ENCODE results near the gene DIAPH2. TPM values are rescaled to one million over a fixed set of nuclear protein-coding genes. Genes with fewer than 3 reads are reported as not detected.

Gene DIAPH2
- polyA plus RNA-seq, 3 donors, result 7.7 to 10.0 (median 8.4) TPM

DNA sequence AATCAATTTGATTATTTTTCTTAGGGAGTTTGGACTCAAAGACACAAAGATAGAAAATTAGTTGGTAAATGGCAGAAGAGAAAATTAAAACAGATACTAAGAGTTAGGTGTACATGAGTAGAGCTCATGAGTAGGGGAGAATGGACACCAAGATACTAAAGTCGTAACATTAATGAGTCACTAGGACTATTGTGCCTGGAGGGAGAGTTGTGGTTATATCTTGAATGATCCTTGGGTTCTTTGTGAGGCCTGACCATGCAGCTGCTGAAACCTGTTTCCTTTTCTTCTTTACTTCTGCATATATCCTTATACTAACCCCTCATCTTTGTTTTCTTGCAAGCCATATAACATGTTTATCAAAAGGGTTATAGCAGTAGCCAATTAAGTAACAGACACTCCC is 731.8 kb downstream of the DIAPH2 start:
- no peak for DNase-seq (ENCODE audit: low read depth in 3 of 3, low spot score in 2 of 3)

DNA sequence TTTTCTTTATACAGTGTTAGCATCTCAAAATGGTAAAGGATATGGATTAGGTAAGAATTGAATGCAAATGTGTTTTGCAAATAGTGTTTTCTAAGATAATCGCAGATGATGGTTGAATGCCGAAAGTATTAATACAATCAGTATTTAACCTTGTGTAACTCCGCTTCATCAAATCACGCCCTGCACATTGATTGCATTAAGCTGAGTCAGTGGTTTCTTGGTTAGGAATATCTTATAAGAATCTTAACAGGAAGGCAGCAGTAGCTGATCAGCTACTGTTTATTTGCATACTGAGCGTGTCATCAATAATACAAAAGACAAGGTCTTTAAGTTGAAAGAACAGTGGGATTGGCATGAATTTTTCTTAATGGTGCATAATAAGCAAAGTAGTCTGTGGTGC is 744.5 kb downstream of the DIAPH2 start:
- no peak for DNase-seq (ENCODE audit: low read depth in 3 of 3, low spot score in 2 of 3)

DNA sequence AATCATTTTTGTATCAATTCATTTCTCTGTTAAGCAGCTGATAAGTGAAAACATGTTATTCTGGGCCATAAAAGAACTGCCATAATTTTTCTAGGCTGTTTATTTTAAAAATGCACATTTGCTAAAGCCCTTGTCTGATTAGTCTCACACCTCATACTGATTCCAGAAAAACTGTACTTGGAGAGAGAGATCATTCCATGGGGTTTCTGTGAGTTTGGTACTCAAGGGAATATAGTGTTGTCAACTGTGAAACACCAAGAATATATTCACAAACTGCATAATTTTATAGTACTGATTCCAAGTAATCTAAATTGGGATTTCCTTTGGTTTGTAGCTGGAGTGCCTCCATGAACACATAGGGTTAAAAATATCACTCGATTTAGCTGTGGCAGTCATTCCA is 746.6 kb downstream of the DIAPH2 start:
- DNase-seq (ENCODE audit: low read depth in 3 of 3, low spot score in 2 of 3), result no peak

DNA sequence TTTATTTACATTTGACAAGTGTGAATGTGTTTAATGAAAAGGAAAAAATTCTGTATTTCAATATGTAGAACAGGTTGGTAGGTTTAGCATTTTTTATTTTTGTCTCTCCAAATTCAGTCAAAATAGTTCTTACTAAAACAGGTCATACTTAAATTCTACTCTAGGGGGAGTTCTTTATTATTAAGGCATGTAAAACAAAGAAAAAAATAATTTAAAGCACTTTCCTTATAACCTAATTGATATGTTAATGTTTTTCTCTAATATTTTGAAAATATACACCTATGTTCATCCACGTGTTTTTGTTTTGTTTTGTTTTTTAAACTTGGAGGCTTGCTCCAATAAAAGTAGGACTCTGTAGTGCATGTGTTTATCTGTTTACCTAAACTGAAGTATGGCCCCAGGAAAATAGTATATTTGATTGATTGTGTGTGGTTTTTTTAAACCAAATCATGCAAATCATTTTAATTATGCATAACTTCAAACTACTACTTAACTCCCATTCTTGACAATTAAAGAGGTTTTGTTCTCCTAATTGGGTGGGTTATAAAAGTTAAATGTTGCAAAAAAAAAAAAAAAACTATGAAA is 761.7 kb downstream of the DIAPH2 start:
- no peak for DNase-seq (ENCODE audit: low read depth in 3 of 3, low spot score in 2 of 3)

DNA sequence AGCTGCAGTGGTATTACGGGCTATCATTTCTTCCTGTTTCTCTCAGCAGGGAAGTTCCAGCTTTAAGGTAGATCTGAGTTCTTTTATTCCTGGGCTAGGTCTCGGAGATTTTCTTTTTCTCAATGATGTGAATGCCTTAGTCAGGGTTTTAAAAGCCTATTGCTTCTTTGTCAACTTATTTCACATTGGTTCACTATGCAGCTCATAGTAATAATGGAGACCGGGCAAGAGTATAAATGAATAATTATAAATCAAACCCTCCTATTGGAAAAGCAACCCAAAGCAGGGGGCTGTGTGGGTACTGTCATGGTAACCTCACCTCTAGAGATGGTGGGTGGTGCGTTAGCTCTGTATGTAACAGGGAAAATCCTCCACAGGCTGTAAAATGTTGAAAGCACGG is 762.7 kb downstream of the DIAPH2 start:
- DNase-seq (ENCODE audit: low read depth in 3 of 3, low spot score in 2 of 3), result no peak

DNA sequence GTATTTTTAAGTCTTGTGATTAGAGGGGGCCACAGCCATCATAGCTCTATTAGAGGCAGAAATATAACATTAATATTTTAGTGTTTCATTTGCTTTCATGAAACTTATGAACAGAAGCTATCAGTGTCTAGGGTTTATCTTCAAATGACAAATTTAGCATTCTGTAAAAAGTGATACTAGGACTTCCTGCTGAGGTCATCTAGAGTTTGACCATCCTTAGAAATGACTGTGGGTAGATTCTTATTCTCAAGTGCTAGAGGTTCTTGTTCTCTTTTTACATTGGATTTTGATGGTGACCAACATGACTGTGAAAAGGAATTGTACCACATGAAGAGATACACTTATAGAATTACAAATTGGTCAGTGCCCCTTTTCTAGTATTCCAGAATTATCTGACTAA is 767.6 kb downstream of the DIAPH2 start:
- DNase-seq (ENCODE audit: low read depth in 3 of 3, low spot score in 2 of 3), result no peak

DNA sequence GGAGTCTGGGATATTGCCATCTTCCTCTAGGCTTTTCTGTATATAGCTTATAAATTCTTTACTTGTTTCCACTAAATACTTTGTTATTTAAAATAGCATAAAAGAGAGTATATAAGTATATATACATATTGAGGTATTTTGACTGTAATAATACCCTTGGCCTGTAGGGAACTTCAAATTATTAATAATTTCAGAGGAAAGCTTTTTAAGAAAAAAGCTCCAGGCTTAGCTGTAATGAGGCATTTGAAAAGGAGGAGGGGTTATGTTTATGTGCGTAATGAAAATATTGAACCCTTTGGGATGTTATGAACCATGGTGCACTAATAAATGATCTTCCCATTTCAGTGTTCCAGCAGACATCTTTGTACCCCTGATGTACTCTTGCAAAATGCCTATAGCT is 777.1 kb downstream of the DIAPH2 start:
- no peak for DNase-seq (ENCODE audit: low read depth in 3 of 3, low spot score in 2 of 3)

DNA sequence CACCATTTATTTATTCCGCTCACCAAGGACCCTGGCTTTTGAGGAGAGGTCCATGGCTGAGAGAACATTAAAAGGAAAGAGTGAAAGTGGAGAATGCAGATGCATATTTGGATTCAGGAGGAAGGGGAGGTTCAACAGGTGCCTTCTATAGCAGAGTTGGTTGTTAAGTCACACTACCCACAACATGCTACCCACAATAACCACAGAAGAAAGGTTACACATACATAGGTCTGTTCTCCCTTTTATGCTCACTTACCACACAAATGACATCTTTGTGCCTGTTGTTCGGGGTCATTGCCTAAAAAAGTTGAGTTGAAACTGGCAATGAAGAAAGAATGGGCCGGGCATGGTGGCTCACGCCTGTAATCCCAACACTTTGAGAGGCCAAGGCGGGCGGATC is 786.4 kb downstream of the DIAPH2 start:
- no peak for DNase-seq (ENCODE audit: low read depth in 3 of 3, low spot score in 2 of 3)

DNA sequence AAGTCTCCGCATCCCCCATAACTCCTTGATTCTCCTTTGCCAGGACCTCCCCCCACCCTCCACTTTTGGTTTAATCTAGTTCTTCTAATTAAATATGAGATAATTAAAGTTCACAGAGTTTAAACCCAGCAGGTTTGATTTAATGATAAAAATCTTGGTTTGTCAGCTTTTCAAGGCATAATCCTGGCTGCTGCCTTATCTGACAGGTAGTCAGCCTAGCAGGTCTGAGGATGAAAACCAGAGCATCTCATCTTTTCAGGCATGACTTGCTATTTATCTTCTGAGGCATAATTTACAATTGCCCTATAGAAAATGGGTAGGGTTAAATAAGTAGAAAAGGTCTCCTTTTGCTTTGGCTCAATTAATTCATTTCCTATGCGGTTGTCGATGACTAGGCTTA is 790.3 kb downstream of the DIAPH2 start:
- no peak for DNase-seq (ENCODE audit: low read depth in 3 of 3, low spot score in 2 of 3)

DNA sequence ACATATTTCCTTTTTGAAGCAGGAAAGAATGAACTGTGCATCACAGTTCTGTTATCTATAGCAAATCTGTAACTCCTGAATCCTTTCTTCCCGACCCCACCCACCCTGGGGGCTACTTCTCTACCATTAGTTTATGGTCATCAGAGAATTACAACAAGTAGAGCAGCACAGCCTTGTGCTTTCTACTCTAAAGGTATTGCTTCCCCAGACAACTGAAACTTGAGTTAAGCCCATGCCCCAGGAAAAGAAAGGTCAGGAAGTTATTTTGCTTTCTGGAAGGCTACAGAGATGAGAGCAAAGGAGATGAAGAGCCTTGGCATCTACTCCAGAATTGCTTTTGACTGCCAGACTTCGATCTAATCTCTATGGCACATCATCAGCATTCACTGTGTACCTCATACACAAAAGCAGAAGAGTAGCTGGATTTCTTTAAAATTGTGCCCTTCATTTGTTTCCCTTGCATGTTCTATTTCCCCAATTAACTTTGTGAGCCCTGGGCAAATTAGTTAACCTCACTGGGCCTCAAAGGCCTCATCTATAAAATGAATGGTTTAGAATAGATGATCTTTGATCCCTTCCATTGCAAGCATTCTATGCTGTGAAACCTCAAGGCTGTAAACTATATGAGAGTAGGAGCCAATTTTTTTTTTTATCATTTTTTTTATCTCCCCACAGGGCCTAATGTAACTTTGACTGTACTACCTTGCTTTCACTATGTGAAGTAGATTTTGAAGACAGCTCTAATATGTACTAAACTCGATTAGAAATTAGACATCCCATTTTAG is 794.7 kb downstream of the DIAPH2 start:
- DNase-seq (ENCODE audit: low read depth in 3 of 3, low spot score in 2 of 3), result no peak

DNA sequence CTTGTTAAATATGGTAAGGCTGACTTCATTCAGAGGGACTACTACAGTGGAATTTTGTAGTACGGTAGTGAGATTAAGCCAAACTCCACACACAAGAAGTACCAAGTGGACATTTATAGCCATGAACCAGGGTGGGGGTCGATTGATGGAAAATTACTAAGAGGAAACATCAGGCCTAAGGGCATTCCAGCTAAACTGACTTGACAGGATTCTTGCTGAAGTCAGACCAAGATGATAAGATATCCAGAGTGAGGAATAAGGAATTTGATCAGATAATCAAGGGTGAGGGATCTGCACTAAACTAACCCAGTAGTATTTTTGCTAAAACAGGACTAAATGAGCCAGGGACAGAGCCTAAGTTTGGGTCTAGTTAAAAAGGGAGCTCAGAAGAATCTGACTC is 796.6 kb downstream of the DIAPH2 start:
- DNase-seq (ENCODE audit: low read depth in 3 of 3, low spot score in 2 of 3), result no peak

DNA sequence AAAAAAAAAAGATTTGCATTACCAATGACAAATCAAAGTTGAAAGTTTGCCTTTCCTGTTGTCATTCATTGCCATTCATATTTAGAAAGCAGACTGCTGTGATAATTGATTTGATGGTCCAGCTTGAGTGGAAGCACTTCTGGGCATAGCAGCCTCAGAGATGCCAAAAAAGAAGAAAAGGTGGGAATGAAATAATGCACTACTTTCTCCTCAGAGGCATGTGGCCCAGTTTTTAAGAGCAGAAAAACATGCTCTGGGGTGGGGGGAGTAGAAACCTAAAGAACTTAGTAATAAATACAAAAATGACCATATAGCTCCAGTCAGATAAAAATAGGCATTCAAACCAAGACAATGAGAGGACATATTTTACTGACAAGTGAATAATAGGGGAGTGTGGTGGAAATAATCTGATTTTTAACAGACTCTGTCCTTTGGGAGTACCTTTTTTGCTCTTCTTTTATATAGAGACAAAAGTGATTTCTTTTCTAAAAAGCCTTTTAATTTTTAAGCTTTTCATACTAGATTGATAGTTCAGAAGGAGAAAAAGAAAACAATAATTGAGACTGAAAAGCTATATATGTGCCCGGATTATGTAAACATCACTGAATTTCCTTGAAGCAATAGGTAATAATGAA is 798.1 kb downstream of the DIAPH2 start:
- no peak for DNase-seq (ENCODE audit: low read depth in 3 of 3, low spot score in 2 of 3)

DNA sequence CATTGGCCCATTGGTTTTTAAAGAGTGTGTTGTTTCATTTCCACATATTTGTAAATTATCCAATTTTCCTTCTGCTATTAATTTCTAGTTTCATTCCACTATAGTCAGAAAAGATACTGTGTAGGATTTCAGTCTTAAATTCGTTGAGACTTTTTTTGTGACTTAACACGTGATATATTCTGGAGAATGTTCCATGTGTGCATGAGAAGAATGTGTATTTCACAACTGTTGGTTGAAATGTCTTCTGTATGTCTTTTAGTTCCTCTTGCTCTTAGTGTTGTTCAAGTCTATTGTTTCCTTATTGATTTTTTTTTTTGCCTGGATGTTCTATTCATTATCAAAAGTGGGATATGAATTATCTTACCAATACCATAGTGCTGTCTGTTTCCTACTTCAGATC is 806.0 kb downstream of the DIAPH2 start:
- no peak for DNase-seq (ENCODE audit: low read depth in 3 of 3, low spot score in 2 of 3)

DNA sequence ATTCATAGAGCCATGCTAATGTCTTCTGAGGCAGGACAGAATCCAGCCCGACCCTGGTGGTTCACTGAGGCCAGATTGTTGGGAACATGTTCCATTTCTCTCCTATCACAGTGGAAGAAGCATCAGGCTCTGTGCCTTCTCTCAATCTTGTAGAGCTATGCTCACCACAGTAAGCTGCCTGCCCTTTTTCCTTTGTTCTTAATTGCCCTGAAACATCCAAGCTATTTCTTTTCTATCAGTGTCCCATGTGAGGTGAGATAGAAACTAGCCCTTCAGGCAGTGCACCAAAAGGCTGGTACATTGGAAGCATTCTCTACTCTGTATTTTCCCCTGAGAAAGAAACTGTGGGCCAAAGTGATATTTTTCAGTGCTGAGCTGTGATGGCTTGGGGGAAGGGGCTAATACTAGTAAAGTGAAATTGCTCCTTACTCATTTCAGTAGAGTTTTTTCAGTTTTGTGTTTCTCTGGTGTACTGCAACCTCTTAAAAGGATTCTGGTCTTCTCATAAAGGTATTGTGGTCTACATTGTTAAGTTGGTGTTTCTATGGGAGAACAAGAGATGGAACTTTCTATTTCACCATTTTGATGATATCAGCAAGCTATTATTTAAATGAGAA is 810.2 kb downstream of the DIAPH2 start:
- DNase-seq (ENCODE audit: low read depth in 3 of 3, low spot score in 2 of 3), result no peak

DNA sequence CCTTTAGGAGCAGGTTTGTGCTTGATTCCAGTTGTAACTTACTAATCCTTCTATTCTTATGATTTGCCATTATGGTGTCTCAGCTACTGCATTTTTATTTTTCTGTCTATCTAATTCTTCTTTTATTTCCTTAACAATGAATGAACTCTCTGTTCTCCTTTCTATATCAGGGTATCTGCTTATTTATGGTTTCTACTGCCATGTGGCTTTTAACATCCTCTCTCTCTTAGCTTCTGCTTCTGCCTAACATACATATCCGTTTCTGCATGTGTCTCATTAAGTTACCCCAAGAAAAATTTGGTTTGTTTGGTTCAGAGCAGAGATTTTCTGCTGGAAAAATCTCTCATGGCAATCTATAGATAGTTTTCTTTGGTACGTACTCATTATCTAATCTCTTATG is 813.5 kb downstream of the DIAPH2 start:
- no peak for DNase-seq (ENCODE audit: low read depth in 3 of 3, low spot score in 2 of 3)

DNA sequence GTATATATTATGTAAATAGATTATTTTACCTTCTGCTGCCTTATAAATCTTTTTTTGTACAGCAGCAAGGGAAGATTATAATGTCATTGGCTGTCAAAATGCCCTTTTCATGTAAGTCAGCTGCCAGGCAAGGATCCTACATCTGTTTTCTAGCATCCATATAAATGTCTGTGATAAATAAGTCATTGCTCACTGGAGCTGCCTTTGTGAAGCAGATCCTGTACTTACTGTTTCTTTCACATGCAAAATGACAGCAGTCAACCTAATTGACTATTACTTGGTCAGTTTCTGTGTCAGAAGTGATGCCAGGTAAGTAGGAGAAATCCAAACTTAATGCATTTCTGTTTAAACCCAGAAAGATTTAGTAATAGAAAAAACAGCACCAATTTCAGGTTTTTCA is 819.8 kb downstream of the DIAPH2 start:
- no peak for DNase-seq (ENCODE audit: low read depth in 3 of 3, low spot score in 2 of 3)

DNA sequence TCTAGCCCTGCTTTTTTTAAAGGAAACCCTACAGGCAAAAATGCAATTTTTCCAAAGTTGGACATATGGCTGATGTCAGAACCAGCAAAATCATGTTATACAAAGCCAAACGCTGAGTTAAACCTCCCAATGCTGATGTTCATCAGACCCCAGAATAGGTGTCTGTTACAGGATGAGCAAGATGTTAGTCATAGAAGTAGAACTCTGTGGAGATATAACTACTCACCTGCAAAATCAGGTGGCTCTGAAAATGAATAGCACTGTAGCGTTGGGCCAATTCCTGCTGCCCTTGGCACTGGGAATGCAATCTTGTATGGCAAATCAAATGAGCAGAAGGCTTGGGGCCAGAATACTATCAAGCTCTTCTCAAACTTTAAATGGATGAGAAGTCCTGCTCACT is 833.1 kb downstream of the DIAPH2 start:
- no peak for DNase-seq (ENCODE audit: low read depth in 3 of 3, low spot score in 2 of 3)

DNA sequence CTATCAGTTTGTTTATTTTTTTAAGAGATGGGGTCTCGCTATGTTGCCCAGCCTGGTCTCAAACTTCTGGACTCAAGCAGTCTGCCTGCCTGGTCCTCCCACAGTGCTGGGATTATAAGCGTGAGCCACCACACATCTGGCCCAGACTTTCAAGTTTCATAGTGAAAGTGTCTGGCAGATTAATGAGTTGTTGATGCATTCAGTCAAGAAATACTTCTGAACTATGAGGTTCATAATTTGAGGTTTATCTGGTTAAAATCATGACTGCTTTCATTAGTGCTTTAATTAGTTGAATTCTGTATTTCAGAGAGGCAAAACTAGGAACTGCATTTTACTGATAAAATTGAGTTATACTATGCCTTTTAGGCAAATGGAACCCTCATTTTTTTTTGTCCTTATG is 837.7 kb downstream of the DIAPH2 start:
- no peak for DNase-seq (ENCODE audit: low read depth in 3 of 3, low spot score in 2 of 3)

DNA sequence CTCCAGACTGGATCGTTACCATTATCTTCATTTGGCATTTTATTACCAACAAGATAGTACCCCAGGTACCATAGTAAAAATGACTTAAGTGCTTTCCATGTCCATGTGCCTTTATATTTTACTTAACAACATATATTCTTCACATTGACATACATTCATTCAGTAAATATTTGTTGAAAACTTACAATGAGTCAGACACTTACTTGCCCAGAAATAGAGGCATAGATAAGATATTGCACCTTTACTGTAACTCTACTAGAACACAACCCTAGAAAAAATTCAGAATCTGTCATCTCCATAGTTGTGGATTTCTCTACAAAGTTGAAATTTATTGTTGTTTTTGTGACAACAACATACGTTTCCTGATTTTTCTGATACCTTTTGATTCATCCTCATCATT is 839.7 kb downstream of the DIAPH2 start:
- DNase-seq (ENCODE audit: low read depth in 3 of 3, low spot score in 2 of 3), result no peak

DNA sequence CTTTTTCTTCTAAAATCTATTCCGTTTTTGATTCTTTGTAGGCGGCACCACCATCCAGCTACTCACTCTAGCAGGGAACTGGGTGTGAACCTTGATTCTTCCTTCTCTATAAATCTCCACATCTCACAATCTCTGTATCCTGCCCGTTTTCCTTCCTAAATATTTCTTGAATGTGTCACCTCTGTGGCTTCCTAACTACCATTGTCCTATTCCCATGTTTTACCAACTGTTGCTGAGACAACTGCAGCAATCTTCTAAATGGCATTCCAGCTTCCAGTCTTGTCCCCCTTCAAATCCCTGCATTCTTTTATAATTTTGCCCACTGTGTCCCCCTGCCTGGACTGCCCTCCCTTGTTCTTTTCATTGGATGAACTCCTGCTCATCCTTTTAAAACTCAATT is 840.4 kb downstream of the DIAPH2 start:
- no peak for DNase-seq (ENCODE audit: low read depth in 3 of 3, low spot score in 2 of 3)

DNA sequence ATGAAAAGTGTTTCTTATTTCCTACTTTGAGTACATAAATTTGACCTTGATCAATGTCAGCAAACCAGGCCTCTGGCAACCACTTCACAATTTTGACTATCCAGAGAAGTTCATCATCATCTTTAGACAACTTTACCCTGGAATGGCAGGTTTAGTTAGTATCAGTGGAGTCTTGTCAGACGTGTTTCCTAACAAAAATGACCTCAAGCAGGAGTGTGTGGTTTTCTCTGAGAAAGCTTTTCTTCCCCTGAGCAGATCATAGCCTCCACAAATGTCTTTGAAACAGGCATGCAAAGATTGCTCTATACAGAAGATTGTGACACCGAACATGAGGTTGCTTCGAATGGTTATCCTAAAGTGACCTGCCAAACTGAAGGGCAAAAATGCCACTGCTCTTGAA is 841.3 kb downstream of the DIAPH2 start:
- DNase-seq (ENCODE audit: low read depth in 3 of 3, low spot score in 2 of 3), result no peak

DNA sequence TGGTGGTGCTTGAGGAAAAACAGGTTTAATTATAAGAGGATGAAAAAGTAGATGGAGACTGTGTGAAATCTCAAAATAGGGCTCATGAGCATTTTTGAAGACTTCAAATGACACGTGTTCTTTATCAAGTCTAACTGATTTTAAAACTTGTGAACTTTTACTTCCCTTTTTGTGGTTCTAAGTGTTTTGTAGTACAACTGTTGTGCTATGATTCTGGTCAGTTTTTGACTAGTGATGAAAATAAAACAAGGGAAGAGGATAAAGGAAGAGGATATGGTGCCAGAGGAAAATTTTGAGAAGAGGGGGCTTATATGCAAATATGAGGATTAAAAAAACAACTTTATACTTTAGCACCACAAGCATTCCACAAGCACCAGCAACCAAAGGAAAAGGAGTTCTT is 843.1 kb downstream of the DIAPH2 start:
- no peak for DNase-seq (ENCODE audit: low read depth in 3 of 3, low spot score in 2 of 3)

Data from right renal cortex interstitium (tissue), 3 donors.